ENCODE results near the gene COL6A3. TPM values are rescaled to one million over a fixed set of nuclear protein-coding genes. Genes with fewer than 3 reads are reported as not detected.

Gene COL6A3
- total and polyA plus RNA-seq, 7 donors = 2.8 to 715 (median 233) TPM

- no peak overlapping the region for H3K27ac ChIP-seq
- TF ChIP-seq EP300 (IDR thresholded peaks at IDR 0.05) = no peak
- H3K4me3 ChIP-seq = no peak overlapping the region
- WGBS, 2 donors = 73 to 84% methylated on average over 2 of the region's 2 CpGs
- no peaks in the 10 kb centered on the region for H3K9me3 ChIP-seq
- intact Hi-C loops (cut with DNase I) = no loop called here
- H3K36me3 ChIP-seq = no peaks in the 10 kb centered on the region
- no peak for DNase-seq
- no peaks in the 10 kb centered on the region for H3K27me3 ChIP-seq
- peaks cover 0 to 19% (median 14%) of the 10 kb centered on the region in 4 donors for H3K4me1 ChIP-seq
These were observed 10.6 kb upstream of the COL6A3 start for GRCh38 chr2:237424544-237424943.

GRCh38 chr2:237423891-237424290 is 9.9 kb upstream of the COL6A3 start:
- DNase-seq = no peak
- H3K27me3 ChIP-seq = no peaks in the 10 kb centered on the region
- no peaks in the 10 kb centered on the region for H3K36me3 ChIP-seq
- no peaks in the 10 kb centered on the region for H3K9me3 ChIP-seq
- H3K4me1 ChIP-seq = peaks cover 0 to 19% (median 14%) of the 10 kb centered on the region in 4 donors
- no peak overlapping the region for H3K4me3 ChIP-seq
- intact Hi-C loops (cut with DNase I) = no loop called here
- H3K27ac ChIP-seq = no peak overlapping the region
- WGBS, 2 donors = 85 to 90% methylated on average over 2 of the region's 2 CpGs
- TF ChIP-seq CTCF (IDR thresholded peaks at IDR 0.05) (no peak), POLR2A (IDR thresholded peaks at IDR 0.05) (no peak)

DNA sequence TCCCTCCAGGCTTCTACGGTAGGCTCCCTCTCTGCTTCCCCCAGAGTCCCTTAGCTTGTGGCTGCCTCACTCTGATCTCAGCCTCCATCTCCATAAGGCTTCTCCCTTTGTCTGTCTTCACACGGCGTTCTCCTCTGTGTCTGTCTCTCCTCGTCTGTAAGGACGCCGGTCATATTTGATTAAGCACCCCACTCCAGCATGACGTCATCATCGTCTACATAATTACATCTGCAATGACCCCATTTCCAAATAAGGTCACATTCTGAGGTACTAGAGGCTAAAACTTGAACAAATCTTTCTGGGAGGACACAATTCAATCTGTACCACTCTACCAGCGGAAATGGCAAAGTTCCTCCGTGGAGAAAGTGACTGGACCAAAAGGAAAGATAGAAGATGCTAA is 8.3 kb upstream of the COL6A3 start:
- Histone ChIP-seq H3K27ac (peak overlapping the region; percentile 67 to 78 (median 73)), H3K9me3 (no peaks in the 10 kb centered on the region), H3K4me1 (peaks cover 0 to 19% (median 14%) of the 10 kb centered on the region in 4 donors), H3K27me3 (no peaks in the 10 kb centered on the region), H3K36me3 (no peaks in the 10 kb centered on the region), H3K4me3 (peak overlapping the region in 1 of 4 donors; percentile 19)
- no peak for DNase-seq
- intact Hi-C loops (cut with DNase I) = no loop called here
- 81 to 84% methylated on average over 10 of the region's 10 CpGs for WGBS, 2 donors
- peak in 1 of 4 donors; percentile 25 for TF ChIP-seq POLR2AphosphoS5 (IDR thresholded peaks at IDR 0.05)
- TF ChIP-seq EP300 (IDR thresholded peaks at IDR 0.05) = no peak

GRCh38 chr2:237421542-237422116 is 7.7 kb upstream of the COL6A3 start:
- WGBS, 2 donors = 15 to 18% methylated on average over 23 of the region's 23 CpGs
- peak; percentile 94 for DNase-seq
- TF ChIP-seq CTCF (IDR thresholded peaks at IDR 0.05) (peak; percentile 63 to 84 (median 76)), EP300 (IDR thresholded peaks at IDR 0.05) (peak in 1 of 4 donors; percentile 11), POLR2A (IDR thresholded peaks at IDR 0.05) (no peak), POLR2AphosphoS5 (IDR thresholded peaks at IDR 0.05) (peak; percentile 46 to 78 (median 66))
- Histone ChIP-seq H3K9me3 (no peaks in the 10 kb centered on the region), H3K27me3 (no peaks in the 10 kb centered on the region), H3K36me3 (no peaks in the 10 kb centered on the region), H3K4me3 (peak overlapping the region in 3 of 4 donors; percentile 19 to 29 (median 26)), H3K4me1 (peaks cover 0 to 19% (median 14%) of the 10 kb centered on the region in 4 donors), H3K27ac (peak overlapping the region; percentile 67 to 78 (median 73))
- intact Hi-C loops (cut with DNase I) = loop anchor here (2.0 kb wide), 1 partner anchor 53 kb away; no protein-coding TSS in a partner anchor

GRCh38 chr2:237418300-237418699 is 4.3 kb upstream of the COL6A3 start:
- no peak for TF ChIP-seq POLR2A (IDR thresholded peaks at IDR 0.05)
- TF ChIP-seq POLR2AphosphoS5 (IDR thresholded peaks at IDR 0.05) = no peak
- no peak for TF ChIP-seq EP300 (IDR thresholded peaks at IDR 0.05)
- TF ChIP-seq CTCF (IDR thresholded peaks at IDR 0.05) = no peak
- no peak overlapping the region for H3K27ac ChIP-seq
- no peaks in the 10 kb centered on the region for H3K27me3 ChIP-seq
- no peak overlapping the region for H3K4me3 ChIP-seq
- no peaks in the 10 kb centered on the region for H3K36me3 ChIP-seq
- H3K4me1 ChIP-seq = peaks cover 0 to 15% (median 13%) of the 10 kb centered on the region in 4 donors
- no peaks in the 10 kb centered on the region for H3K9me3 ChIP-seq
- intact Hi-C loops (cut with DNase I) = no loop called here
- 76 to 89% methylated on average over 3 of the region's 3 CpGs for WGBS, 2 donors
- DNase-seq = no peak

All from sigmoid colon (tissue), 7 donors.